SU-DHL-6 (cell line): ENCODE data around the gene PTGES3.

Experiments
- CTCF ChIP-seq: fragments of 200-600 bp; sonication (generic); IDR thresholded peaks from one replicate; pipeline ENCODE4 v1.5.1; 2017; ENCODE audit warnings: antibody characterized with exemption, mild to moderate bottlenecking, low read length, moderate library complexity; ENCODE audit not compliant: insufficient read depth, poor library complexity, severe bottlenecking
- EZH2phosphoT487 ChIP-seq: fragments of 200-600 bp; sonication (generic), shearing (Covaris generic); conservative IDR thresholded peaks from 2 replicates; pipeline ENCODE4 v1.6.1; 2018; ENCODE audit warnings: mild to moderate bottlenecking, antibody characterized with exemption, low read length, moderate library complexity, mixed read lengths

- TF ChIP-seq CTCF (no peak), EZH2phosphoT487 (no peak)
Measured at GRCh38 chr12:56628671-56629458, 59.2 kb downstream of the PTGES3 start.
